ENCODE results near the gene KCNN1.

Gene KCNN1

DNA sequence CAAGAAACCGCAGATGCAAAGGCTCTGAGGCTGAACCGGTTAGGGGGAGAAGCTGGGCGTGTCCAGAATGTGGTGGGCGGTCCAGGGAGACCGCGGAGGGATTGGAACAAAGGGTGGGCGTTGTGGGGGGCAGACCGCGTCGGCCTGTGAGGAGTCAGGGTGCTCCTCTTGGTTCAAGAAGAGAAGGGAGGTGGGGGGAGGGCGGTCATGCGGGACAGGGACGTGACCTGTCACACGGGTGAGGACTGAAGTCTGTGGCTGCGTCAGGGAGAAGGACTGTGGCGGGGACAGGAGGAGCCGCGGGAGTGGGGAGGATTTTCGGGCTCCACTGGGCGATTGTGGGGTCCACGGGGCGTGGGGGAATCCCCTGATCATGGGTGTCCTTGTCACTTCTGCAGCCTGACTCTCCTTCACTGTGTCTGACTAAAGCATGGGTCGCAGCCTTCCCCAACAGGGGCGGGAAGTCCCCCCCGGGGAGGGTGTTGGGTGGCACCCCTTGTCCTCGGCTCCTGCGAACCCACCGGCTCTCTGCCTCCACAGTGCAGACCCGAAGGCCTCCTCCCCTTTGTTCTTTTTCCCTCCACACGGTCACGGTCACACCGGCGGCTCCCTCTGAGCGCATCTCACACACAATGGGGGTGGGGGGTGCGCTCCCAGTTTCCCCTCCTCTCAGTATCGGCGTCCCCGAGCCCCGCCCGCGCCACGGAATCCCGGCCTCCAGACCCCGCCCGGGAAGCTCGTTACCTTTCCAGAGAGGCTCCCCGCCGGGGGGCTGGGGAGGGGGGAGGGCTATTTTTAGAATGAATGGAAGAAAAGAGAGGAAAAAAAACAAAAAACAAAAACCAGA lies 16.4 kb upstream of the KCNN1 start:
- Histone ChIP-seq H3K27ac (peak overlapping the region; percentile 99), H3K27me3 (ENCODE audit: insufficient read depth, low read depth, severe bottlenecking) (no peaks in the 10 kb centered on the region), H3K4me3 (ENCODE audit: low read depth, low read length) (peak overlapping the region; percentile 88), H3K9me3 (ENCODE audit: severe bottlenecking) (no peaks in the 10 kb centered on the region), H3K36me3 (no peaks in the 10 kb centered on the region)
- TF ChIP-seq, protein P1, sequence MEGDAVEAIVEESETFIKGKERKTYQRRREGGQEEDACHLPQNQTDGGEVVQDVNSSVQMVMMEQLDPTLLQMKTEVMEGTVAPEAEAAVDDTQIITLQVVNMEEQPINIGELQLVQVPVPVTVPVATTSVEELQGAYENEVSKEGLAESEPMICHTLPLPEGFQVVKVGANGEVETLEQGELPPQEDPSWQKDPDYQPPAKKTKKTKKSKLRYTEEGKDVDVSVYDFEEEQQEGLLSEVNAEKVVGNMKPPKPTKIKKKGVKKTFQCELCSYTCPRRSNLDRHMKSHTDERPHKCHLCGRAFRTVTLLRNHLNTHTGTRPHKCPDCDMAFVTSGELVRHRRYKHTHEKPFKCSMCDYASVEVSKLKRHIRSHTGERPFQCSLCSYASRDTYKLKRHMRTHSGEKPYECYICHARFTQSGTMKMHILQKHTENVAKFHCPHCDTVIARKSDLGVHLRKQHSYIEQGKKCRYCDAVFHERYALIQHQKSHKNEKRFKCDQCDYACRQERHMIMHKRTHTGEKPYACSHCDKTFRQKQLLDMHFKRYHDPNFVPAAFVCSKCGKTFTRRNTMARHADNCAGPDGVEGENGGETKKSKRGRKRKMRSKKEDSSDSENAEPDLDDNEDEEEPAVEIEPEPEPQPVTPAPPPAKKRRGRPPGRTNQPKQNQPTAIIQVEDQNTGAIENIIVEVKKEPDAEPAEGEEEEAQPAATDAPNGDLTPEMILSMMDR (IDR thresholded peaks at IDR 0.05; ENCODE audit: low read depth, low read length): no peak
- DNase-seq: peak; percentile 91

DNA sequence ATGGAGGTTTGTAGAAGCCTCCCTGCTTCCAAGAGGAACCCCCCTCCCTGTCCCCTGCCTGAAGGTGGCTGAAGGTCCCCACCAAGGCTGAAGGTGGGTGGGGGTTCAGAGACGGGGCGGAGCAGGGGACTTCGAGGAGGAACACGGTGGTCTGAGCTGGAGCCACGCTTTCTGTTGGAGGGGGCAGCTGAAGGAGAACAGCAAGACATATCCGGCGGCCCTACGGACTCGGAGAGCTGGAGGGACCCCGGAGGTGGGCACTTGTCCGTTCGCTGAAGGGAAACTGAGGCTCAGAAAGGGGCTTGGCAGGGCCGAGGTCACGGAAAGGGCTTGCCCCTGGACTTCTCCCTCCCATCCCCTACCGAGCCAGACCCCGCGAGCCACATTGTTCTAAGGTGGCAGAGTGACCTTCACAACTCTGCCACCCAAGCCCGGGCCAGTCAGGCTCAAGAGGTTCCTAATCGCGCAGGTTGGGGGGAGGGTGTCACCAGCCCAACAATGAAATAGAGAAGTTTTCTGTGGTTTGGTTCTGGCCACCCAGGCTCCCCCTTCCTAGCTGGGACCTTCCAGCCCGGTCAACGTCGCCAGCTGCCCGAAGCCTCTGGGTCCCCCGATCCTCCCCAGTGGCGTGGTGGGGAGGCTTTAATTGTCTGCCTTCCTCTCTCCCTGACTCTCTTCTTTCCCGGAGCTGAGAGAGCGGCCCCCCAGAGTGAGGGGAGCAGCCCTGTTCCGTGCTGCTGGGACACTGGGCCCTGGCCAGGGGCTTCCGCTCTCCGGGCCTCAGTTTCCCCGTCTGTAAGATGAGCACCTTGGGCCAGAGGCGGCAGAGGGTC lies 15.5 kb upstream of the KCNN1 start:
- H3K27ac ChIP-seq: peak overlapping the region; percentile 99
- TF ChIP-seq, protein P1 (IDR thresholded peaks at IDR 0.05; ENCODE audit: low read depth, low read length): no peak
- peak; percentile 38 for DNase-seq
- no peaks in the 10 kb centered on the region for H3K27me3 ChIP-seq (ENCODE audit: insufficient read depth, low read depth, severe bottlenecking)
- no peaks in the 10 kb centered on the region for H3K9me3 ChIP-seq (ENCODE audit: severe bottlenecking)
- H3K36me3 ChIP-seq: peaks cover 6% of the 10 kb centered on the region
- peak overlapping the region; percentile 88 for H3K4me3 ChIP-seq (ENCODE audit: low read depth, low read length)

GRCh38 chr19:17951990-17952976 lies 14.6 kb upstream of the KCNN1 start:
- DNase-seq: peak; percentile 82
- Histone ChIP-seq H3K36me3 (peaks cover 8% of the 10 kb centered on the region), H3K27me3 (ENCODE audit: insufficient read depth, low read depth, severe bottlenecking) (no peaks in the 10 kb centered on the region), H3K9me3 (ENCODE audit: severe bottlenecking) (no peaks in the 10 kb centered on the region), H3K27ac (peak overlapping the region; percentile 99), H3K4me3 (ENCODE audit: low read depth, low read length) (peak overlapping the region; percentile 88)
- TF ChIP-seq, protein P1 (IDR thresholded peaks at IDR 0.05; ENCODE audit: low read depth, low read length): no peak

DNA sequence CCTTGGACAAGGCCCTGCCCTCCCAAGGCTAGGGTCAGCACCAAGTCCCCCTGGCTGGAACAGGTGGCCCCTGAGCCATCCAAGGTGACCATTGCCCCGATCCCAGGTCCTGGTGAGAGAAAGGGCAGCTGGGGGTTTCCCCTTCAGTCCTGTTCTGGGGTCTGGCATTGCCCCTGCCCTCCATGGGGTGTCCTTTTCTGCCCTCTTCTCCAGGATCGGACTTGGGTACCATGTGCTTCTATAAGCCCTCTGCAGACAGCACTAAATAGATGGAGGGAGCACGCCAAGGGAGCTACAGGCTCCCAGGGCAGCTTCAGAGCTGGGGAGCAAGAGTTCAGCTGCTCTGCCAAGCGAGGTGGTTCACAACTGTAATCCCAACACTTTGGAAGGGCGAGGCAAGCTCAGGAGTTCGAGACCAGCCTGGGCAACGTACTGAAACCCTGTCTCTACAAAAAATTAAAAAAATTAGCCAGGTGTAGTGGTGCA lies 13.5 kb upstream of the KCNN1 start:
- Histone ChIP-seq H3K36me3 (peaks cover 17% of the 10 kb centered on the region), H3K4me3 (ENCODE audit: low read depth, low read length) (peak overlapping the region; percentile 88), H3K27me3 (ENCODE audit: insufficient read depth, low read depth, severe bottlenecking) (no peaks in the 10 kb centered on the region), H3K27ac (peak overlapping the region; percentile 99), H3K9me3 (ENCODE audit: severe bottlenecking) (no peaks in the 10 kb centered on the region)
- TF ChIP-seq, protein P1 (IDR thresholded peaks at IDR 0.05; ENCODE audit: low read depth, low read length): no peak
- no peak for DNase-seq

- H3K27me3 ChIP-seq (ENCODE audit: insufficient read depth, low read depth, severe bottlenecking): no peaks in the 10 kb centered on the region
- peak; percentile 87 for DNase-seq
Measured at GRCh38 chr19:17953869-17954268, 13.0 kb upstream of the KCNN1 start.

More at GRCh38 chr19:17953869-17954268, 13.0 kb upstream of the KCNN1 start:
- H3K4me3 ChIP-seq (ENCODE audit: low read depth, low read length): peak overlapping the region; percentile 88; the same call in 1 of the 2 replicates
- peaks cover 21% of the 10 kb centered on the region for H3K36me3 ChIP-seq
- TF ChIP-seq, protein P1 (IDR thresholded peaks at IDR 0.05; ENCODE audit: low read depth, low read length): no peak
- H3K27ac ChIP-seq: peak overlapping the region; percentile 99
- H3K9me3 ChIP-seq (ENCODE audit: severe bottlenecking): no peaks in the 10 kb centered on the region

All from WERI-Rb-1 (cell line).